Esophagus squamous epithelium (tissue), 4 donors: ENCODE data around the gene PPIP5K2.

ENCODE experiments used
- POLR2A ChIP-seq, 4 donors: fragments of 450-650 bp; IDR thresholded peaks; one replicate each; pipeline ENCODE4 v1.6.1; 2017; ENCODE audit warnings: antibody characterized with exemption in 4 of 4, mild to moderate bottlenecking in 4 of 4, moderate library complexity in 3 of 4
- TF ChIP-seq, protein P1 (sequence below), 6 experiments: fragments of 450-650 bp in 4 of 6; fragments of 200-600 bp in 2 of 6; sonication (generic) in 2 of 6; IDR thresholded peaks; one replicate each; pipeline ENCODE4 v1.5.1; 2016 to 2019; ENCODE audit warnings: antibody characterized with exemption in 6 of 6, mild to moderate bottlenecking in 4 of 6, moderate library complexity in 4 of 6

DNA sequence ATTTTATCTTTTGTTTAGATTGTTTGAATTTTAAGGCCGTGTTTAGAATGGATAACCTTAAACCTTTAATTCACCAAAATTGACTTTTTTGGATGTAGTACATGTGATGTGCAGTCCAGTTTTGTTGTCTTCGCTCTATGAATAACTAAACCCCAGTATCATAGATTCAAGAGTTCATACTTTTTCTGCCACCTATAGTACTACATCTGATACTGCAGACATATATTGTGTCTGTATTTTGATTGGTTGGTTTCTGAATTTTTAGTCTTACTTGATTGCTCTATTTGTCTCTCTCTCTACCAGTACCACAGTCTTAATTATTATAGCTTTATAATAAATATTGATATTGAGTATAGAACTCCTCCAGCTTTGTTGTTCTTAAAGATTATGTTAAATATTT is 58.1 kb downstream of the PPIP5K2 start:
- TF ChIP-seq, protein P1, sequence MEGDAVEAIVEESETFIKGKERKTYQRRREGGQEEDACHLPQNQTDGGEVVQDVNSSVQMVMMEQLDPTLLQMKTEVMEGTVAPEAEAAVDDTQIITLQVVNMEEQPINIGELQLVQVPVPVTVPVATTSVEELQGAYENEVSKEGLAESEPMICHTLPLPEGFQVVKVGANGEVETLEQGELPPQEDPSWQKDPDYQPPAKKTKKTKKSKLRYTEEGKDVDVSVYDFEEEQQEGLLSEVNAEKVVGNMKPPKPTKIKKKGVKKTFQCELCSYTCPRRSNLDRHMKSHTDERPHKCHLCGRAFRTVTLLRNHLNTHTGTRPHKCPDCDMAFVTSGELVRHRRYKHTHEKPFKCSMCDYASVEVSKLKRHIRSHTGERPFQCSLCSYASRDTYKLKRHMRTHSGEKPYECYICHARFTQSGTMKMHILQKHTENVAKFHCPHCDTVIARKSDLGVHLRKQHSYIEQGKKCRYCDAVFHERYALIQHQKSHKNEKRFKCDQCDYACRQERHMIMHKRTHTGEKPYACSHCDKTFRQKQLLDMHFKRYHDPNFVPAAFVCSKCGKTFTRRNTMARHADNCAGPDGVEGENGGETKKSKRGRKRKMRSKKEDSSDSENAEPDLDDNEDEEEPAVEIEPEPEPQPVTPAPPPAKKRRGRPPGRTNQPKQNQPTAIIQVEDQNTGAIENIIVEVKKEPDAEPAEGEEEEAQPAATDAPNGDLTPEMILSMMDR (IDR thresholded peaks at IDR 0.05): no peak
- no peak for TF ChIP-seq POLR2A (IDR thresholded peaks at IDR 0.05)
